Measurements from ENCODE around the gene E2F6. TPM values are rescaled to one million over a fixed set of nuclear protein-coding genes. Genes with fewer than 3 reads are reported as not detected.

Gene E2F6
- total RNA-seq, 1 experiment from 2014 or later, result 14.2 TPM

- no peak for TF ChIP-seq ZNF671 (CRISPR knock-in tag; IDR thresholded peaks at IDR 0.05)
- no peak for TF ChIP-seq NR3C1 (CRISPR knock-in tag; conservative IDR thresholded peaks at IDR 0.05; ENCODE audit: low read depth)
- no peak for TF ChIP-seq CREB1 (CRISPR knock-in tag; IDR thresholded peaks at IDR 0.05)
- no peak for TF ChIP-seq ZNF219 (CRISPR knock-in tag; IDR thresholded peaks at IDR 0.05; ENCODE audit: borderline replicate concordance)
- TF ChIP-seq ELF4 (CRISPR knock-in tag; IDR thresholded peaks at IDR 0.05; ENCODE audit: low read depth), result no peak
- TF ChIP-seq CREM (CRISPR knock-in tag; IDR thresholded peaks at IDR 0.05), result no peak
- TF ChIP-seq JUN (CRISPR knock-in tag; IDR thresholded peaks at IDR 0.05), result no peak
- 0 out of 2 replicates have a peak overlapping the region, but pooled peaks have one; percentile 58 for H3K27ac Mint-ChIP-seq
- POLR2A ChIA-PET, result no interaction called here
Measured at GRCh38 chr2:11414372-11415124, 51.4 kb downstream of the E2F6 start.

GRCh38 chr2:11412449-11412810, 53.5 kb downstream of the E2F6 start:
- CTCF ChIA-PET, result interaction anchor here (0.9 to 7.3 kb wide), 23 partner anchors 10 to 580 kb away, joined by 3 to 91 read pairs (median 4); partner anchors contain the start of gene ROCK2
- Mint-ChIP-seq H3K4me1 (no peaks in the 10 kb centered on the region), H3K9me3 (peaks cover 13% of the 10 kb centered on the region), H3K27ac (no peak overlapping the region), H3K36me3 (peaks cover 7% of the 10 kb centered on the region), H3K4me3 (no peak overlapping the region), H3K27me3 (ENCODE audit: low read depth) (peaks cover 3% of the 10 kb centered on the region)
- TF ChIP-seq ZBTB43 (CRISPR knock-in tag; IDR thresholded peaks at IDR 0.05) (no peak), MXD4 (CRISPR knock-in tag; IDR thresholded peaks at IDR 0.05; ENCODE audit: borderline replicate concordance) (no peak), ATF3 (CRISPR knock-in tag; conservative IDR thresholded peaks at IDR 0.05) (no peak), HMGA2 (CRISPR knock-in tag; IDR thresholded peaks at IDR 0.05) (no peak), PRRX2 (CRISPR knock-in tag; IDR thresholded peaks at IDR 0.05) (no peak), USF1 (CRISPR knock-in tag; IDR thresholded peaks at IDR 0.05) (no peak), NR2C2 (CRISPR knock-in tag; IDR thresholded peaks at IDR 0.05) (no peak), GRHL2 (CRISPR knock-in tag; IDR thresholded peaks at IDR 0.05; ENCODE audit: insufficient replicate concordance, severe bottlenecking) (no peak), TCF7 (CRISPR knock-in tag; IDR thresholded peaks at IDR 0.05; ENCODE audit: low read depth) (no peak), ZNF396 (CRISPR knock-in tag; IDR thresholded peaks at IDR 0.05; ENCODE audit: borderline replicate concordance) (no peak), ZNF416 (CRISPR knock-in tag; IDR thresholded peaks at IDR 0.05) (no peak), NR3C1 (CRISPR knock-in tag; conservative IDR thresholded peaks at IDR 0.05; ENCODE audit: low read depth) (no peak), ELF4 (CRISPR knock-in tag; IDR thresholded peaks at IDR 0.05; ENCODE audit: low read depth) (no peak), ESRRA (CRISPR knock-in tag; IDR thresholded peaks at IDR 0.05; ENCODE audit: borderline replicate concordance) (no peak)
- DNase-seq (ENCODE audit: low spot score) (no peak), ATAC-seq (no peak)
- POLR2A ChIA-PET, result interaction anchor here (1.0 kb wide), 1 partner anchor 280 kb away, joined by 4 read pairs; a partner anchor contains a TSS

More at GRCh38 chr2:11414372-11415124, 51.4 kb downstream of the E2F6 start:
- ATAC-seq (no peak), DNase-seq (ENCODE audit: low spot score) (no peak)
- H3K27me3 Mint-ChIP-seq (ENCODE audit: low read depth), result peaks cover 3% of the 10 kb centered on the region
- CTCF ChIA-PET, result interaction anchor here (7.3 kb wide), 1 partner anchor 282 kb away, joined by 91 read pairs; a partner anchor contains a TSS
- no peaks in the 10 kb centered on the region for H3K4me1 Mint-ChIP-seq
- no peak overlapping the region for H3K4me3 Mint-ChIP-seq
- H3K9me3 Mint-ChIP-seq, result peaks cover 21% of the 10 kb centered on the region
- H3K36me3 Mint-ChIP-seq, result peaks cover 15% of the 10 kb centered on the region

- ChIA-PET POLR2A (interaction anchor here (1.0 kb wide), 1 partner anchor 279 kb away, joined by 4 read pairs; a partner anchor contains a TSS), CTCF (interaction anchor here (0.6 to 7.3 kb wide), 30 partner anchors 8 to 580 kb away, joined by 3 to 91 read pairs (median 4); partner anchors contain the start of genes ROCK2 and SLC66A3)
- Mint-ChIP-seq H3K36me3 (peaks cover 5% of the 10 kb centered on the region), H3K4me1 (no peaks in the 10 kb centered on the region), H3K27me3 (ENCODE audit: low read depth) (peaks cover 1% of the 10 kb centered on the region), H3K9me3 (peaks cover 12% of the 10 kb centered on the region), H3K4me3 (no peak overlapping the region), H3K27ac (no peak overlapping the region)
- peak; percentile 79 for ATAC-seq
- TF ChIP-seq SMAD3 (CRISPR knock-in tag; IDR thresholded peaks at IDR 0.05; ENCODE audit: borderline replicate concordance) (no peak), CTCF (IDR thresholded peaks at IDR 0.05) (peak; percentile 49; the same call in 1 of the 2 replicates)
- DNase-seq (ENCODE audit: low spot score), result peak; percentile 65
Measured at GRCh38 chr2:11411768-11412448, 54.1 kb downstream of the E2F6 start.
